ENCODE results near the gene HMG20A.

- TF ChIP-seq POLR2A (IDR thresholded peaks at IDR 0.05) = no peak
- peak in 1 of 6 experiments; percentile 8 for TF ChIP-seq CTCF (IDR thresholded peaks at IDR 0.05)
Observed at GRCh38 chr15:77506311-77507142, 85.8 kb downstream of the HMG20A start.

Data from Peyer's patch (tissue), 4 donors.